ENCODE results near the gene VAC14. TPM values are rescaled to one million over a fixed set of nuclear protein-coding genes. Genes with fewer than 3 reads are reported as not detected.

VAC14 gene
- total and polyA plus RNA-seq, 3 donors from 2014 or later: 41.0 to 80.5 (median 61.8) TPM

GRCh38 chr16:70711211-70712031 lies 89.5 kb downstream of the VAC14 start:
- TF ChIP-seq CTCF (IDR thresholded peaks at IDR 0.05) (no peak), POLR2A (IDR thresholded peaks at IDR 0.05) (no peak)
- DNase-seq: no peak
- 90% methylated on average over 12 to 14 of the region's 14 CpGs for WGBS, 2 donors
- Histone ChIP-seq H3K9me3 (no peaks in the 10 kb centered on the region), H3K4me1 (peaks cover 19% of the 10 kb centered on the region), H3K27me3 (no peaks in the 10 kb centered on the region), H3K4me3 (no peak overlapping the region), H3K27ac (no peak overlapping the region), H3K36me3 (ENCODE audit: low read depth, missing control alignments) (no peaks in the 10 kb centered on the region)
- intact Hi-C loops (cut with DNase I; ENCODE audit: low total_unique reads): no loop called here

DNA sequence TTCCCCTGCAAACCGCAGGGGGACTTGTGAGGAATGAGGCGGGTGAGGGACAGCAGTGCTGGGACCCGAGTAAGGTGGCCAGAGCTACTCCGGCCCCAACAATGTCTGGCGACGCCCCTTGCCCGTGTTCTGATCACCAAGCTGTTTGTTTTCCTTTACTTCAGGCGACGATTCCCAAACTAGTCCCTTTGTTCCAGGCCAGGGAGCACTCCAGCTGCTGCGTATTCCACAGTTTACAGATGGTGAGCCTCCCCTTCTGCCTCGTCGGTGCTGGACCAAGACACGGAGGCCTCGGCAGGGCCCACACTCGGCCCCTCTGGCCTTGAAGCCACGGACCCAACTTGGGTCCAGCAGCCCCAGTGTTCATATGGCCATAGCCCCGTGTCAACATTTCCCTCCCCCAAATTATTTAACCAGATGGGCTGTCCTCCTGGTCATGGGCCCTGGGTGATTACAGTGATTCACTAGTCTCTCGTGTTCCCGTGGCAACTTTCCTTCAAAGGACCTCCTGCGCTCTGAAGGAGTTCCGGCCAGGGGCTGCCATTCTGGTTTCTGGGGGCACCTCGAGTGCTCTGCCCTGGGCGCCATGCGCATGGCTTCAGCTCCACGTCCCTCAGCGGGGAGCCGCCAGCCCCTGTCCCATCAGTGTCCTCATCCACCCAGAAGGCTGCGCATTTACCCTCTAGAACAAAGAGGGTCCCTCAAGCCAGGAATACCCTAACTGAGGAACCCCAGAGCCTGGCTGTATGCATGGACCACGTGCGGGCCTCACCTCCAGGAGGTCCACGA lies 90.3 kb downstream of the VAC14 start:
- intact Hi-C loops (cut with DNase I; ENCODE audit: low total_unique reads): no loop called here
- H3K27ac ChIP-seq: no peak overlapping the region
- H3K36me3 ChIP-seq (ENCODE audit: low read depth, missing control alignments): no peaks in the 10 kb centered on the region
- 95% methylated on average over 29 to 31 of the region's 31 CpGs for WGBS, 2 donors
- DNase-seq: no peak
- no peak overlapping the region for H3K4me3 ChIP-seq
- H3K9me3 ChIP-seq: no peaks in the 10 kb centered on the region
- no peak for TF ChIP-seq POLR2A (IDR thresholded peaks at IDR 0.05)
- TF ChIP-seq CTCF (IDR thresholded peaks at IDR 0.05): no peak
- no peaks in the 10 kb centered on the region for H3K27me3 ChIP-seq
- H3K4me1 ChIP-seq: peaks cover 11% of the 10 kb centered on the region

- no peaks in the 10 kb centered on the region for H3K27me3 ChIP-seq
- 59 to 83% methylated on average over 5 to 7 of the region's 7 CpGs for WGBS, 2 donors
- no peak overlapping the region for H3K27ac ChIP-seq
- no peak overlapping the region for H3K4me3 ChIP-seq
- DNase-seq: no peak
- no peaks in the 10 kb centered on the region for H3K36me3 ChIP-seq (ENCODE audit: low read depth, missing control alignments)
- TF ChIP-seq CTCF (IDR thresholded peaks at IDR 0.05) (no peak), POLR2A (IDR thresholded peaks at IDR 0.05) (no peak)
- intact Hi-C loops (cut with DNase I; ENCODE audit: low total_unique reads): no loop called here
- peaks cover 4% of the 10 kb centered on the region for H3K4me1 ChIP-seq
- no peaks in the 10 kb centered on the region for H3K9me3 ChIP-seq
Measured at GRCh38 chr16:70709942-70710341, 91.0 kb downstream of the VAC14 start.

- WGBS, 2 donors: 71 to 86% methylated on average over 5 of the region's 5 CpGs
- DNase-seq: no peak
- intact Hi-C loops (cut with DNase I; ENCODE audit: low total_unique reads): no loop called here
- Histone ChIP-seq H3K4me1 (no peaks in the 10 kb centered on the region), H3K27ac (no peak overlapping the region), H3K4me3 (no peak overlapping the region), H3K27me3 (no peaks in the 10 kb centered on the region), H3K36me3 (ENCODE audit: low read depth, missing control alignments) (no peaks in the 10 kb centered on the region), H3K9me3 (no peaks in the 10 kb centered on the region)
- TF ChIP-seq CTCF (IDR thresholded peaks at IDR 0.05) (no peak), POLR2A (IDR thresholded peaks at IDR 0.05) (no peak)
Measured at GRCh38 chr16:70709457-70709856, 91.5 kb downstream of the VAC14 start.
